IMR-90 (cell line): ENCODE data around the gene FTL.

Source experiments
- FOS ChIP-seq: fragments of 150-350 bp; IDR thresholded peaks from 2 replicates; pipeline ENCODE4 v1.6.1; 2016; ENCODE audit warnings: low read depth, low read length
- MAFK ChIP-seq: IDR thresholded peaks from 2 replicates; pipeline ENCODE4 v1.6.1; 2012; ENCODE audit warnings: low read depth, low read length, improper control_type of control experiment
- MAZ ChIP-seq: IDR thresholded peaks from 2 replicates; pipeline ENCODE4 v1.6.1; 2012; ENCODE audit warnings: low read depth, mild to moderate bottlenecking, low read length, improper control_type of control experiment, moderate library complexity, borderline replicate concordance
- NFE2L2 ChIP-seq: fragments of 150-350 bp; IDR thresholded peaks from 2 replicates; pipeline ENCODE4 v1.6.1; 2016; ENCODE audit warnings: low read depth, mild to moderate bottlenecking, low read length
- POLR2A ChIP-seq: IDR thresholded peaks from 2 replicates; pipeline ENCODE4 v1.6.1; 2012; ENCODE audit warnings: mild to moderate bottlenecking, low read depth, low read length
- RAD21 ChIP-seq: IDR thresholded peaks from 2 replicates; pipeline ENCODE4 v1.6.1; 2012; ENCODE audit warnings: low read length, improper control_type of control experiment
- RFX5 ChIP-seq: IDR thresholded peaks from 2 replicates; pipeline ENCODE4 v1.8.0; 2012; ENCODE audit warnings: low read depth, mild to moderate bottlenecking, low read length, moderate library complexity
- SMC3 ChIP-seq: fragments of 150-350 bp; IDR thresholded peaks from 2 replicates; pipeline ENCODE4 v1.6.1; 2016; ENCODE audit warnings: low read depth, mild to moderate bottlenecking, antibody characterized with exemption, low read length, moderate library complexity
- TF ChIP-seq, protein P1 (sequence below): conservative IDR thresholded peaks from 2 replicates; pipeline ENCODE4 v1.5.1; 2012; ENCODE audit warnings: mild to moderate bottlenecking, low read depth, low read length, improper control_type of control experiment
- TF ChIP-seq, protein P2 (sequence below): fragments of 150-350 bp; IDR thresholded peaks from 2 replicates; pipeline ENCODE4 v1.6.1; 2017; ENCODE audit warnings: mild to moderate bottlenecking, antibody characterized with exemption, low read length, low read depth

DNA sequence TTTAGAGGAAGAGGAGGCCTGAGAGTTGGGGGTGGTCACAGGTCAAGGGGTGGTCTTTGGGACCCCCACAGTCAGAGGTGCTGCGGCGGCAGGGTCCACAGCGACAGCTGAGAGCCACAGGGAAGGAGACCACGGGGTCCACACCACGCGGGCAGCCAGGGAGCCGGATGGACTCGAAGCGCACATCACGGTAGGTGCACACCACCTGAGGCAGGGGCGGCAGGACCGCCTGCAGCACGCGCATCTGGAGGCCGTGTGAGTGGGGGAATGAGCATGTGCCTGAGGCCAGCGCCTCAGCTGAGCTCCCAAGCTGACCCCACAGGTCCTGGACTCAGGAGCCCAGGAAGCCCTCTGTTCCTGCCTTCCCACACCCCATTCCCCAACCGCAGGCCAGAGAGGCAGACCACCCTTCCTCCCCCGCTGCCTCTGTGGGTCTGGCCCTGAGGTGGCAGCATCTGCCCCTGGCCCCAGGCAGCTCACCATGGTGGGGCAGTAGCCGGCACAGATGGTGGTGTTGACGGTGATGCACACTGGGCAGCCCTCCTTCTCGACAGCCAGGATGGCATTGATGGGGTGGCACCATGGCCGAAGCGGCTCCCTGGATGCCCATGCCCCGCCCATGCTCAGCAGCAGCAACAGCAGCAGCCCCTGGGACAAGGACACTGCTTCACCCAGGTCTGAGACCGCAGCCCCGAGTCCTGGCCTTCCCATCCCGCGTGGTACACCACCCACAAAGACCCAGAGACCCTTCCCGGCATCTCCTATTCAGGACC, 51.1 kb downstream of the FTL start:
- TF ChIP-seq SMC3 (no peak), POLR2A (no peak), RFX5 (no peak), NFE2L2 (no peak), RAD21 (no peak), MAZ (no peak), MAFK (no peak), FOS (no peak)
- TF ChIP-seq, protein P1, sequence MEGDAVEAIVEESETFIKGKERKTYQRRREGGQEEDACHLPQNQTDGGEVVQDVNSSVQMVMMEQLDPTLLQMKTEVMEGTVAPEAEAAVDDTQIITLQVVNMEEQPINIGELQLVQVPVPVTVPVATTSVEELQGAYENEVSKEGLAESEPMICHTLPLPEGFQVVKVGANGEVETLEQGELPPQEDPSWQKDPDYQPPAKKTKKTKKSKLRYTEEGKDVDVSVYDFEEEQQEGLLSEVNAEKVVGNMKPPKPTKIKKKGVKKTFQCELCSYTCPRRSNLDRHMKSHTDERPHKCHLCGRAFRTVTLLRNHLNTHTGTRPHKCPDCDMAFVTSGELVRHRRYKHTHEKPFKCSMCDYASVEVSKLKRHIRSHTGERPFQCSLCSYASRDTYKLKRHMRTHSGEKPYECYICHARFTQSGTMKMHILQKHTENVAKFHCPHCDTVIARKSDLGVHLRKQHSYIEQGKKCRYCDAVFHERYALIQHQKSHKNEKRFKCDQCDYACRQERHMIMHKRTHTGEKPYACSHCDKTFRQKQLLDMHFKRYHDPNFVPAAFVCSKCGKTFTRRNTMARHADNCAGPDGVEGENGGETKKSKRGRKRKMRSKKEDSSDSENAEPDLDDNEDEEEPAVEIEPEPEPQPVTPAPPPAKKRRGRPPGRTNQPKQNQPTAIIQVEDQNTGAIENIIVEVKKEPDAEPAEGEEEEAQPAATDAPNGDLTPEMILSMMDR, result no peak
- TF ChIP-seq, protein P2, sequence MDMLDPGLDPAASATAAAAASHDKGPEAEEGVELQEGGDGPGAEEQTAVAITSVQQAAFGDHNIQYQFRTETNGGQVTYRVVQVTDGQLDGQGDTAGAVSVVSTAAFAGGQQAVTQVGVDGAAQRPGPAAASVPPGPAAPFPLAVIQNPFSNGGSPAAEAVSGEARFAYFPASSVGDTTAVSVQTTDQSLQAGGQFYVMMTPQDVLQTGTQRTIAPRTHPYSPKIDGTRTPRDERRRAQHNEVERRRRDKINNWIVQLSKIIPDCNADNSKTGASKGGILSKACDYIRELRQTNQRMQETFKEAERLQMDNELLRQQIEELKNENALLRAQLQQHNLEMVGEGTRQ, result no peak
